ENCODE data around the gene MVP.
"Not testable (repeated sequence)": the region's sequence is repeated elsewhere in the genome, so short reads cannot be mapped to it uniquely, and the experiment has no call there.

MVP gene

DNA sequence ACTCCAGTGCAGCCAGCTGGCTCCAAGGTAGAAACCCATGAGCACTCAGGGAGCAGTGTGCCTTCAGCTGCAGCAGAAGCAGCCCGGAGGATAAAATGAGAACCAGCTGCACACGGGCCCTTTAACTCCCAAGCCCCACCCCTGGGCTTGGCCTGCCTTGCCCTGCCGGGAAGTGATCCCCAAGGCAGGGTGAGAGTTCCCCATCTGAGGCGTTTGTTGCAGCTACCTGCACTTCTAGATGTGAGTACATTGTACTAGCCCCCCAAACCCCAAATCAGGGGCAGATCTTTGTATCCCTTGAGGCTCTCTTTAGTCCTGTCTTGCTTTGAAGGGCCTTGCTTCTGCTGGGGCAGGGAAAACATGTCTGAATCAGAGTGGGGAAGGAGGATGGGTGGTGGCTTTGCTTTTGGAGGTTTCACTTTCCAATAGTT lies at the start of gene MVP:
MVP (plus strand) TSS at position 192 of the 431 bp plus-strand sequence. CDS start 10,088 bp downstream, outside the sequence.
- peak; percentile 57 for DNase-seq

DNA sequence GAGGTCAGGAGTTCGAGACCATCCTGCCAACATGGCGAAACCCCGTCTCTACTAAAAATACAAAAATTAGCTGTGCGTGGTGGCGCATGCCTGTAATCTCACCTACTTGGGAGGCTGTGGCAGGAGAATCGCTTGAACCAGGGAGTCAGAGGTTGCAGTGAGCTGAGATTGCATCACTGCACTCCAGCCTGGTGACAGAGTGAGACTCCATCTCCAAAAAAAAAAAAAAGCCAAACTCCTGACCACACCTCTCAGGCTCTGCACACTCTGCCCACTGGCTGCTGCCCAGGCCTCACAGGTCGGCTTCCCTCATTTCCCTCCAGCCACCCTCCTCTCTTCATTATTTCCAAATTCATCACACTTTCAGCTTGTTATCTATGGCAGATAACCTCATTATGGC lies 47.9 kb upstream of the MVP start:
- DNase-seq = not testable (repeated sequence)

DNA sequence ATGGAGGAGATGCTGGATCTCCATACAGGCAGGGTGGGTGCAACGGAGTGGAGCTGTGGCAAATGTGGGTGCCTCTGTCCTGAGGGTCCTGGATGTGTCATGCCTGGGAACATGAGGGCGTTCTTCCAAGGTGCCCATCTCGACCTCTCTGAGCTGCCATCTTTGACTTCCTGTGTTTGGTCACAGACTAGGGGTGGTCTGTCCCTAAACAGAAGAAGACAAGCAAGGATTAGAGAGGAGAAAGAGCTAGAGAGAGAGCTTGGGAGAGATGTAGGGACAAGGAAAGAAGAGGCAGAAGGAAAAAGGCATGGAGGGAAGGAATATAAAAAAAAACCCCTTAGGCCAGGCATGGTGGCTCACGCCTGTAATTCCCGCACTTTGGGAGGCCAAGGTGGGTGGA lies 45.5 kb upstream of the MVP start:
- DNase-seq = no peak

DNA sequence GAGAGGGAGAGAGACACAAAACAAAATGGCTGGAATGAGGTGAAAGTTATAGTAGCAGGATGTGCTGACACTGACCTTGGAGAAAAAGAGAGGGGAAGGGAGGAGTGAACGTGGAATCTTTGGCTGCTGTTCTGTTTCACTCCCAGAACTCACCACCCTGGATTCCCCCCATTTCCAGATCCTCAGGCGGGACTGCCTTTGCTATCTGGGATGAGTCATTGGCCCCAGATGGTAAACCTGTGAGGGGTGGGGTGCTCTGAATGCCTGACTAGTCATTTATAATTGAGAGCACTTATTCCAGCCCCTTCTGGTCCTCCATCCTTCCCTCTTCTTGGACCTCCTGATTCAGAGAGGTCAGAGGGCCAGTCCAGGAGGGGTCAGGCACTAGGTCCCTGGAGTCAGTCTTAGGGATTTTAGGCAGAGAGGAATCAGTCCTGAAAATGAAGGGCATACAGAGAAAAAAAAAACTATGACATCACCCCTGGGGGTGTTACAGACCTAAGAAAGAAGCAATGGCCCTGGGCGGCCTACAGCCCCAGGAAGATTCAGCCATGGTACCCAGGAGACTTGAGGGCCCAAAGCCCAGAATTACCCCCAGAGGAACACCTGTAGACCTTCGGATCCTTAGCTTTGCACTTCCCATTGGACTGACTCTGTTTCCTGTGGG lies 44.4 kb upstream of the MVP start:
- no peak for DNase-seq

DNA sequence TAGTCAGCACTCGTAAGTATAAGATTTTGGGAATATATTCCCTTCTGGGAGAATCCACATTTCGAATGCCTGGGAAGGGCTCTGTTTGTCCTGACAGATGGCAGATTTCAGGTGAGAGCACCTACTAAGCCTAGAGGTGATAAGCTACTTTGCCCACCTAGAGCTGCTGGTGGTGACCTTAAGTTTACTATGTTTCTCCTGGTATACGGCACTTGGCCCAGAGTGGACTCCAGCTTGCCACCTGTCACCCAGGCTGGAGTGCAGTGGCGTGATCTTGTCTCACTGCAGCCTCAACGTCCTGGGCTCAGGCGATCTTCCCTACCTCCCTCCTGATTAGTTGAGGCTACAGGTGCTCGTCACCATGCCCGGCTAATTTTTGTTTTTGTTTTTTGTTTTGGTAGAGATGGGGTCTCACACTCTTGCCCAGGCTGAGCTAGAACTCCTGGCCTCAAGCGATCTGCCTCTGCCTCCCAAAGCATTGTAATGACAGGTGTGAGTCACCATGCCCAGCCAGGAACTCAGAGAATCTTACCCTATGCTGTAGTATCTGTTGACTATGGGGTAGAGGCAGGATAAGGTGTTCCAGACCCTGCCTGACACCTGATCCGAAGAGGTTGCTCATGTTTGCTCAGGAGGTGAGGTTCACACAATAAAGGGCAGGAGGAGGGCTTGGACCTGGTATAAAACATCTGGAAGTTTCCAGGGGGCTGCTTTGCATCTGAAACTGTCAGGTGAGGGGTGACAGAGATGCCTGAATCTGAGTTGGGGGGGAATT lies 42.5 kb upstream of the MVP start, which contains the start of gene ZG16:
ZG16 (plus strand) TSS at position 681 of the 775 bp plus-strand sequence. CDS start 1,011 bp downstream, outside the sequence.
- no peak for DNase-seq

DNA sequence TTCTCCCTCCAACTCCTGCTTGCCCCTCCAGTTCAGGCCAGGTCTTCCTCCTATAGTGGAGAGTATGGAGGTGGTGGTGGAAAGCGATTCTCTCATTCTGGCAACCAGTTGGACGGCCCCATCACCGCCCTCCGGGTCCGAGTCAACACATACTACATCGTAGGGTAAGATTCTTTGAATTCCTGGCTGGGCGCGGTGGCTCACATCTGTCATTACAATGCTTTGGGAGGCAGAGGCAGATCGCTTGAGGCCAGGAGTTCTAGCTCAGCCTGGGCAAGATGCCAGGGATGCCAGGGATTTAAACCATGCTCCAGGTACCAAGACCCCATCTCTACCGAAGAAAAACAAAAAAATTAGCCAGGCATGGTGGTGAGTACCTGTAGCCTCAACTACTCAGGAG lies 40.8 kb upstream of the MVP start:
- no peak for DNase-seq

DNA sequence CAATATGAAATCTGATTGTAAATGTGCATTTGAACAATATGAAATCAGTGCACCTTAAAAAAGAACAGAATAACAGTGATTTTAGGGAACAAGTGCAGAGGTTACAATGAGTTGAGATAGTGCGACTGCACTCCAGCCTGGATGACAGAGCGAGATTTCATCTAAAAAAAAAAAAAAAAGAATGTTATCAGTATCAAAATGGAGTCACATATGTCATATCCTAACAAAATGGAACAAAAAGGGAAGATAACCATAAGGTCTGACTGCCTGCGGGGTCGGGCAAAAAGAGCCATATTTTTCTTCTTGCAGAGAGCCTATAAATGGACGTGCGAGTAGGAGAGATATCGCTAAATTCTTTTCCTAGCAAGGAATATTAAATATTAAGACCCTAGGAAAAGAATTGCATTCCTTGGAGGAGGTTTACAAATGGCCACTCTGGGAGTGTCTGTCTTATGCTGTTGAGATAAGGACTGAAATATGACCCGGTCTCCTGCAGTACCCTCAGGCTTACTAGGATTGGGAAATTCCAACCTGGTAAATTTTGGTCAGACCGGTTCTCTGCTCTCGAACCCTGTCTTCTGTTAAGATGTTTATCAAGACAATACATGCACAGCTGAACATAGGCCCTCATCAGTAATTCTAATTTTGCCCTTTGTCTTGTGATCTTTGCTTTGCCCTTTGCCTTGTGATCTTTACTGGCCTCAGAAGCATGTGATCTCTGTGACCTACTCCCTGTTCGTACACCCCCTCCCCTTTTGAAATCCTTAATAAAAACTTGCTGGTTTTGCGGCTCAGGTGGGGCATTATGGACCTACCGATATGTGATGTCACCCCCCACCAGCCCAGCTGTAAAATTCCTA lies 36.9 kb upstream of the MVP start:
- not testable (repeated sequence) for DNase-seq

DNA sequence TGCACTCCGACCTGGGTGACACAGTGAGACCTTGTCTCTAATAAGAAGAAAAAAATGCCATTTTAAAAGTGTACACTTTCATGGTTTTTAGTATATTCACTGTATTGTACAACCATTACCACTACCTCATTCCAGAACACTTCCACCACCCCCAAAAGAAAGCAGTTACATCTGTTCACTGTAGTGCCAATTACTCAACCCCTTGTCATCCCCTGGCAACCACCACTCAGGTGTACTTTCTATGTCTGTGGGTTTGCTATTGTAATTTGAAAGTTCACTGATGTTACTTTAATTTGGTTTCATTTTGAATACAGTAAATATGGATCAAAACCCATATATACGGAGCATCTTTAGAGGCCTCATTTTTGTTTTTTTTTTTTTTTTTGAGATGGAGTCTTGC lies 36.1 kb upstream of the MVP start:
- DNase-seq = no peak

DNA sequence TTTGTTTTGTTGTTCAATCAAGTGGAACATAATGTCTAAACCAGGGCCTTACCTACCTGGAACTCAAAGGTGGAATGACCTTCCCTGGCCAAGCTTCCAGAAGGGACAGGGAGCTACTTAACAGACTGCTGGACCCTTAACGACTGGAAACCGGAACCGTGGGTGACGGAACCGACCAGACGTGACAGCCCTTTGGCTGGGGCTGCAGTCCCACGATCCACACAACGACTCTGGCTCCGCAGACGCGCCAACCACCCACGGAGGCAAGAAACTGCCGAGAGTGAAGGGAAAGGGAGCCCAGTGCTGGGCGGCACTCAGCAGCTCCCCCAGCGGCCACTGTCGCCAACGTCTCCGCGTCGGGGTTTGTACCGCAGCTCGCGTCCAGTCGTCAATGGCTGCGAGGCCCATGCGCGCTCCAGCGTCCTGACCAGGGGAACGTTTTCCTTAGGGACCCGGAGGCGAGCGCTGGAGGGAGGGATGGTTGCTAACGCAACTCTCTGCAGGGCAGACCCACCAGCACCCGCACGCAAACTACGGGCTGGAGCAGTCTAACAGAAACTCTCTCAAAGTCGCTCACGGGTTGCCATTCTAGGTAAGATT lies 35.3 kb upstream of the MVP start:
- peak; percentile 83 for DNase-seq

DNA sequence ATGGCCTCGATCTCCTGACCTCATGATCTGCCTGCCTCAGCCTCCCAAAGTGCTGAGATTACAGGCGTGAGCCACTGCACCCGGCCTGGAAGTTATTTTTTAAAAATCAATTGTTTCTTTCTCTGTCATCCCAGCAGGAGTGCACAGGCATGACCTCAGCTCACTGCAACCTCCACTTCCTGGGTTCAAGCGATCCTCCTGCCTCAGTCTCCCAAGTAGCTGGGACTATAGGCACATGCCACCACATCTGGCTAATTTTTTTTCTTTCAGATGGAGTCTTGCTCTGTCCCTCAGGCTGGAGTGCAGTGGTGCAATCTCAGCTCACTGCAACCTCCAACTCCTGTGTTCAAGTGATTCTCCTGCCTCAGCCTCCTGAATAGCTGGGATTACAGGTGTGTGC lies 33.1 kb upstream of the MVP start:
- DNase-seq = not testable (repeated sequence)

DNA sequence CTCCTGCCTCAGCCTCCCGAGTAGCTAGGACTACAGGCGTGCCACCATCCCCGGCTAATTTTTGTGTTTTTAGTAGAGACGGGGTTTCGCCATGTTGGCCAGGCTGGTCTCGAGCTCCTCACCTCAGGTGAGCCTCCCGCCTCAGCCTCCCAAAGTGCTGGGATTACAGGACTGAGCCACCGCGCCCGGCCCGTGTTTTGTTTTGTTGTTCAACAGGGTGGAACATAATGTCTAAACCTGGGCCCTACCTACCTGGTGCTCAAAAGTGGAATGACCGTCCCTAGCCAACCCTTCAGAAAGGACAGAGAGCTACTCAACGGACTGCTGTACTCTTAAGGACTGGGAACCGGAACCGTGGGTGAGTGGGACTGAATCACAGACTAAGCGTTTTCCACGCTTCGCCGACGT lies 30.5 kb upstream of the MVP start:
- DNase-seq = no peak

DNA sequence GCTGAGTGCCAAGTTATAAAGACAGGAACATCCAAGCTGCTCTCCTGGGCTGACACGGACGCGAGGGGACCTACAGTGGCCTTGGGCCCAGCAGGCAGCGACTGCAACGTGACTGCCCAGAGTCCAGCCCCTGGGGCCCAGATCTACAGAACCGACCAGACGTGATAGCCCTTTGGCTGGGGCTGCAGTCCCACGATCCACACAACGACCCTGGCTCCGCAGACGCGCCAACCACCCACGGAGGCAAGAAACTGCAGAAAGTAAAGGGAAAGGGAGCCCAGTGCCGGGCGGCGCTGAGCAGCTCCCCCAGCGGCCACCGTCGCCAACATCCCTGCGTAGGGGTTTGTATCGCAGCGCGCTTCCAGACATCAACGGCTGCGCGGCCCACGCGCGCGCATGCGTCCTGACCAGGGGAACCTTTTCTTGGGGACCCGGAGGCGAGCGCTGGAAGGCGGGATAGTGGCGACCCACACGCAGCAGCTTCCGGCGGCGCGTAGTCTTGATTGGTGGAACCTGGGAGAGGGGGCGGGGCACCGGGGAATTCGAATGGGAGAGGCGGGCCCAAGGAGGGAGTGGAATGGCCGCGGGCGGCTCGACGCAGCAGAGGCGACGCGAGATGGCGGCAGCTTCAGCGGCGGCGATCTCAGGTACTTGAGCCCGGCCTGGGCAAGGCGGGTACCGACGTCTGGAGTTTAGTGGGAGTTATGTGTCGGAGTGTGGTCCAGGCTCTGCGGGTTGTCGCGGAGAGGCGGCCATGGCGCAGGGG lies 29.9 kb upstream of the MVP start, which contains the start of gene KIF22:
KIF22 (plus strand) TSS at position 569 of the 766 bp plus-strand sequence; CDS start at position 578, 9 bp downstream.
- DNase-seq = peak; percentile 100

DNA sequence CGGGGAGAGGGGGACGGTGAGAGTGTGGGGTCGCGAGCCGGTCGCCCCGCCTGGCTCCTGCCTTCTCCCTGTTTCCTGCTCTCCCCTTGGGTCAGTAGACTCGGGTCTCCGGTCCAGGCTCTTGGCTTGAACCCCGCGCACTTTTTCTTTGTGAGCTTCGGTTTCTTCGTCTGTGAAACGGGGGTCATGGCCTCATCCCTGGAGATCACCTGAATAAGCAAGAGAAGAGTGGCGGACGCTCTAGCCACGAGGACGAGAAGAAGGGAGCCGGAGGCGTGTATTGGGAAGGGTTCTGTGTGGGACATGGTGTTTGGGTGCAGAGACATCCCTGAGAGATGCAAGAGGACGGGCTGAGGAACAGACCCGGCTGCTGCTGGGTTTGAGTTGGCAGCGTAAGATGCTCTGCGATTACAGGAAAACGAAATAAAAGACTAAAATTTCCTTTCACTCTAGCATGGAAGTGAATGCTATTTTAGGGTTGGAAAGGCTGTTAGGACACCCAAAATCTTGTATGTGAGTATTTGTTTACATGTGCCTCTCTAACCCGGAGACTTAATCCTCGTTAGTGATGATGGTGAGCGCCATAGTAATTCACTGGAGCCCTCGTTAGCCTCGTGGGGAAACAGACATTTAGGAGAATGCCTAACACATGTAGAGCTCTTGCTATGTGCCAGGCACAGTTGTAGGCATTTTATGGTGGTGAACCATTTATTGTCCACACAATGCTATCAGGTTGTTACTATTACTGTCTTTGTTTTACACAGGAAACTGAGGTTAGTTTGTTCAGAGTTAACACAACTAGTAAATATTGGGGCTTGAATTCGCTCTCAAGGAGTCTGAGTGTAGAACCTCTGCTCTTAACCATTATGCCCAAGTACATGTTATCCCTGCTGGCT lies 29.1 kb upstream of the MVP start:
- DNase-seq = no peak

DNA sequence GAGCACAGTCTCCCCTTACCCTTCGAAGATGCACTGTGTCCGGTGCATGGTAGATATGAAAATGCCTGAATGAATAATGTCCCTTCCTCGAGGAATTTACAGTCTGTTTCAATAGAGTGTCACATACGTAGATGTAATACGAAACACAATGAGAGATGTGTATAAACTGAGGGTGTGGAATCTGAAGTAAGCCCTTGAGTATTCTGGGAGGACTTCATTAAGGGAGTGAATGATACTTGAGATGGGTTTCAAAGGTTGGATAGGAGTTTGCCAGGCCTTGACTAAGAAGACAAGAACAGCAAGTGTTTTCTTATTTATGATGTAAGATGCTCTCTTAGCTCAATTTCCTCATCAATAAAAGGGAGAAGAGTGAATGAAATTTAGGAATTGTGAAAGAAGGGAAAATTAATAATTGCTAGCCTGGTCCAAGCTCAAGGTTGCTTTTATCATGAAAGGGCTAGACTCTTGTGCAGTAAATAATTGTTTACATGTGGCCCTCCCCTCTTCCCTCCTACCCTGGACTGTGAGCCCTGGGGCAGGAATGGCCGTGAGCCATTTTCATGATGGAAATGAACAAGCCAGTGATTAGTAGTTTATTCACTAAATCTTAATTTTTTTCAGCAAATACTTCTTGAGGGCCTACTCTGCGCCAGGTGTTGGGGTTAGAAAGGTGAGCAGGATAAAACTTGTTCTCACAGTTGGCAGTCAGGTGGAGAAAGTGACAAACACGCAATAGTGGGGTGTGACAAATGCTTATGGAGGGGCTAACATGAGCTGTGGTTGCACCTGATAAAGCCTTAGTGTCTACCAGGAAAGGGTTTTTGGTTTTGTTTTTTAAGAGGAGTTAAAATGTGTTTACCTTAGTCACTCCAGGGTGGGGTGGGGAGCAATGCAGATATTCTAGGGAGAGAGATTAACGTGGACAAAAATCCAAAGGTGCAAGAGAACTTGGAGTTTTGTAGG lies 28.1 kb upstream of the MVP start:
- no peak for DNase-seq

DNA sequence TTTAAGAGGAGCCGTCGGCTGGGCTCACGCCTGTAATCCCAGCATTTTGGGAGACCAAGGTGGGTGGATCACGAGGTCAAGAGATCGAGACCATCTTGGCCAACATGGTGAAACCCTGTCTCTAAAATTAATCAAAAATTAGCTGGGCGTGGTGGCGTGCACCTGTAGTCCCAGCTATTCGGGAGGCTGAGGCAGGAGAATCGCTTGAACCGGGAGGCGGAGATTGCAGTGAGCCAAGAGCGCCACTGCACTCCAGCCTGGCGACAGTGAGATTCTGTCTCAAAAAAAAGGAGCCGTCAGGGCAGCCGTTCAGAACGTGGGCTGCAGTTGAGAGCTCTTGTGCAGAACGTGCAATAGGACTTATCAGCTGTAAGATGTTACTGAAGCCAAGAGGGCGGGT lies 27.1 kb upstream of the MVP start:
- DNase-seq = not testable (repeated sequence)

DNA sequence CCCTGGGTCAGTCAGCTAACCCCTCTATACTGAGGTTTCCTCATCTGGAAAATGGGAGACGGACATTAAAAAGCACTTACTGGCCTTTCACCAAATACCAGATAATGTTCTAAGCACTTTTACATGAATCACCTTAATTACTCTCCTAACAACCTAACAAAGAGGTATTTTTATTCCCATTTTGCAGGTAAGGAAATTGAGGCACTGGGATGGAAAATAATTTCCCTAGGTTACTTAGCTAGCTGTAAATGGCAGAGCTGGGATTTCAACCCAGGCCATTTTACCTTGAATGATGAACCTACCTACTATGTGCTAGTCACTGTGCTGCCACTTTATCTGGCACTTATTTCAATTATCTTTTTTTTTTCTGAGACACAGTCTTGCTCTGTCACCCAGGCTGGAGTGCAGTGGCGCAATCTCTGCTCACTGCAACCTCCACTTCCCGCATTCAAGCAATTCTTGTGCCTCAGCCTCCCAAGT lies 26.0 kb upstream of the MVP start:
- no peak for DNase-seq

DNA sequence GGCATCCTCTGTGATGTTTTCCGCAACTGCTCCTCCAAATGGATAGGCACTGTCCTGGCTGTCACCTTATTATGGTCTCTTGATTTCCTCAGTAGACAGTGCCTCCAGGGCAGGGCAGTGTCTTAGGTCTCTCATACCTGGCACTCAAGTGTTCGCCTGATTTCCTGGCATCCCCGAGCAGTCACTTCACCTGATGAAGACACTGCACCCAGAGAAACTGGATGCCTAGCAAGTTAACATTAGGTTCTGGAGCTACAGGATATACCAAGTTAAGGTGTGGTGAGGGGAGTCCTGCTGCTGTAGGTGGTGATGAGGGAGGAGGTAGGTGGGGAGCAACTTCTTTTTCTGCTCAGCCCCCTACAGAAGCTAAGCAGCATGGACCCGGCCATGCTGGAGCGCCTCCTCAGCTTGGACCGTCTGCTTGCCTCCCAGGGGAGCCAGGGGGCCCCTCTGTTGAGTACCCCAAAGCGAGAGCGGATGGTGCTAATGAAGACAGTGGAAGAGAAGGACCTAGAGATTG lies 17.8 kb upstream of the MVP start:
- DNase-seq = no peak

DNA sequence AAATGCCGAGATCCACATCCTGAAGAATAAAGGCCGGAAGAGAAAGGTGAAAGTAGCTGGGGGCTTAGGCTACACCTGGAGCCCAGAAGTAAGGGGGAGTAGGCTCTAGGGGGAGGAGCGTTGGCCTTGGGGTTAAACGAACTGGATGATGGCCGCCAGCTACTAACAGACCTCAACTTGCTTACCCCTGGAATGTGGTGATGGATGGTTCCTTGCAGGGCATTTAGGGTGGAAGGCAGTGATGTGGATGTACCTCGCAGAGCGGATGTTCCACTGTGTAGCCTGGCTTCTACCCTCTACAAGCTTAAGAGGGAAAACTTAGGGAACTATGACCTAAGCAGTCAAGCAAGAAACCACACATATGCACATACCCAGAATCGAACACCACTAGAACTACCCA lies 16.2 kb upstream of the MVP start:
- DNase-seq = no peak
